ENCODE data around the gene NEDD8.

GRCh38 chr14:24198814-24199524, 33.2 kb downstream of the NEDD8 start:
- TF ChIP-seq CTCF (IDR thresholded peaks at IDR 0.05) (no peak), POLR2A (IDR thresholded peaks at IDR 0.05) (no peak)
